ENCODE results near the gene FBXO33.

- TF ChIP-seq CTCF (IDR thresholded peaks at IDR 0.05): no peak
- TF ChIP-seq POLR2A (IDR thresholded peaks at IDR 0.05): no peak
These were observed 55.4 kb downstream of the FBXO33 start for GRCh38 chr14:39376667-39377403.

All from thyroid gland (tissue), 4 donors.